GM15510 (cell line): ENCODE results near the gene U2SURP.

Experiments used
- POLR2A ChIP-seq: IDR thresholded peaks from 3 replicates; pipeline ENCODE4 v1.6.1; 2011; ENCODE audit warnings: borderline replicate concordance; ENCODE audit not compliant: insufficient read length; ENCODE audit errors: extremely low read depth

Gene U2SURP

GRCh38 chr3:143070977-143071551, 69.7 kb downstream of the U2SURP start:
- TF ChIP-seq POLR2A: no peak

GRCh38 chr3:143071776-143072175, 70.4 kb downstream of the U2SURP start:
- TF ChIP-seq POLR2A: no peak

- TF ChIP-seq POLR2A: no peak
Measured at GRCh38 chr3:143078883-143079282, 77.5 kb downstream of the U2SURP start.

GRCh38 chr3:143080196-143080595, 78.8 kb downstream of the U2SURP start:
- no peak for TF ChIP-seq POLR2A

- TF ChIP-seq POLR2A: no peak
Measured at GRCh38 chr3:143081365-143081764, 80.0 kb downstream of the U2SURP start.

- TF ChIP-seq POLR2A: peak; percentile 12
Measured at GRCh38 chr3:143081844-143082778, 80.7 kb downstream of the U2SURP start.

- no peak for TF ChIP-seq POLR2A
Measured at GRCh38 chr3:143083781-143084180, 82.4 kb downstream of the U2SURP start.

GRCh38 chr3:143084856-143085731, 83.7 kb downstream of the U2SURP start:
- peak; percentile 19 for TF ChIP-seq POLR2A

GRCh38 chr3:143088835-143089234, 87.5 kb downstream of the U2SURP start:
- TF ChIP-seq POLR2A: no peak

GRCh38 chr3:143089965-143090364, 88.6 kb downstream of the U2SURP start:
- no peak for TF ChIP-seq POLR2A

GRCh38 chr3:143090486-143090885, 89.1 kb downstream of the U2SURP start:
- TF ChIP-seq POLR2A: no peak

GRCh38 chr3:143090976-143091837, 89.8 kb downstream of the U2SURP start:
- TF ChIP-seq POLR2A: no peak

GRCh38 chr3:143092191-143092590, 90.8 kb downstream of the U2SURP start:
- no peak for TF ChIP-seq POLR2A

GRCh38 chr3:143095813-143096212, 94.4 kb downstream of the U2SURP start:
- no peak for TF ChIP-seq POLR2A
